Measurements from ENCODE around the gene GPR107. TPM values are rescaled to one million over a fixed set of nuclear protein-coding genes. Genes with fewer than 3 reads are reported as not detected.

Gene GPR107
- total RNA-seq, 4 donors from 2014 or later = 28.1 to 34.5 (median 32.9) TPM

GRCh38 chr9:130042406-130042884, 11.3 kb upstream of the GPR107 start:
- no peak for TF ChIP-seq POLR2A (IDR thresholded peaks at IDR 0.05)
- TF ChIP-seq, protein P1, sequence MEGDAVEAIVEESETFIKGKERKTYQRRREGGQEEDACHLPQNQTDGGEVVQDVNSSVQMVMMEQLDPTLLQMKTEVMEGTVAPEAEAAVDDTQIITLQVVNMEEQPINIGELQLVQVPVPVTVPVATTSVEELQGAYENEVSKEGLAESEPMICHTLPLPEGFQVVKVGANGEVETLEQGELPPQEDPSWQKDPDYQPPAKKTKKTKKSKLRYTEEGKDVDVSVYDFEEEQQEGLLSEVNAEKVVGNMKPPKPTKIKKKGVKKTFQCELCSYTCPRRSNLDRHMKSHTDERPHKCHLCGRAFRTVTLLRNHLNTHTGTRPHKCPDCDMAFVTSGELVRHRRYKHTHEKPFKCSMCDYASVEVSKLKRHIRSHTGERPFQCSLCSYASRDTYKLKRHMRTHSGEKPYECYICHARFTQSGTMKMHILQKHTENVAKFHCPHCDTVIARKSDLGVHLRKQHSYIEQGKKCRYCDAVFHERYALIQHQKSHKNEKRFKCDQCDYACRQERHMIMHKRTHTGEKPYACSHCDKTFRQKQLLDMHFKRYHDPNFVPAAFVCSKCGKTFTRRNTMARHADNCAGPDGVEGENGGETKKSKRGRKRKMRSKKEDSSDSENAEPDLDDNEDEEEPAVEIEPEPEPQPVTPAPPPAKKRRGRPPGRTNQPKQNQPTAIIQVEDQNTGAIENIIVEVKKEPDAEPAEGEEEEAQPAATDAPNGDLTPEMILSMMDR (IDR thresholded peaks at IDR 0.05) = no peak
- intact Hi-C loops (cut with DNase I; ENCODE audit: low total_unique reads) = no loop called here
- 1% methylated on average over 38 to 40 of the region's 68 CpGs for WGBS, 2 donors
- peak overlapping the region; percentile 73 for H3K4me3 ChIP-seq (ENCODE audit: low read depth, poor library complexity, severe bottlenecking)
- peak in 1 of 2 donors; percentile 87 for DNase-seq (ENCODE audit: low spot score in 2 of 2)

DNA sequence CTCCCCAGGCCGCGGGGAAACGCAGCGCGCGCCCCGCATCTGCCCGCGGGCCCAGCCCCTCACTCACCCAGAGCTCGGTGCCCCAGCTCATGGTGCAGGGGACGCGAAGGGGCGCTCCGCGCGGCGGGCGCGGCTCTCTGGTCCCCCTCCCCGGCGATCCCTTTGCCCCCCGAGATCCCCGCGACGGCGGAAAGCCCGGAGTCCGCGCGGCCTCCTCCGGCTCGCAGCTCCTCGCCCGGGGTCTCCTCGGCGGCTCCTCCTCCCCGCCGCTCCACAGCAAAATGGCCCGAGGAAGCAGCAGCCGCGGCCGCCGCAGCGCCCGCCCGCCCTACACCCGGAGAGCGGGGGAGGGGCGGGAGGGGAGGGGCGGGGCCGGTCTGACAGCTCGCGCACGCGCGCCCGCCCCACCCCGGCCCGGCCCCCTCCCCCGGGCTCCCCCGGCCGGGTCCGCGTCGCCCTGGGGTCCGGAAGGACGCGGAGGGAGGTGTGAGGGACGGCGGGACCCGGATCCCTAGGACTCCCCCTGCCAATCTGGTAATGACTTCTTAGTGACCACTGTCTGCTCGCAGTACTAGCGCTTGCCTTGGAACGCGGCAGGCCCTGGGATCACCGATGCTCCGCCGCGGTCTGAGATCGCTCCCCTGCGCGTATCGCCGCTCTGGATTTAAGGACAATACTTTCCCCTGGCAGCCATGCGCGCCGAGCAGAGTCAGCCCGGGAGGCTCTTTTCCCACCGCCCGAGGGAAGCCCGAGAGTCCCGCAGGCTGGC, 10.6 kb upstream of the GPR107 start, which contains the start of gene FNBP1:
TSS of gene FNBP1 (minus strand) at position 305 of the 769 bp plus-strand sequence. CDS start at position 91, 214 bp downstream.
- peak; percentile 67 to 95 for DNase-seq (ENCODE audit: low spot score in 2 of 2)
- WGBS, 2 donors = 1 to 2% methylated on average over 20 to 22 of the region's 92 CpGs
- peak within 1 kb of the TSS; percentile 73 for H3K4me3 ChIP-seq (ENCODE audit: low read depth, poor library complexity, severe bottlenecking)
- intact Hi-C loops (cut with DNase I; ENCODE audit: low total_unique reads) = no loop called here
- peak in 1 of 2 donors; percentile 80 for TF ChIP-seq POLR2A (IDR thresholded peaks at IDR 0.05)
- TF ChIP-seq, protein P1 (IDR thresholded peaks at IDR 0.05) = no peak

- TF ChIP-seq POLR2A (IDR thresholded peaks at IDR 0.05) = no peak
- TF ChIP-seq, protein P1 (IDR thresholded peaks at IDR 0.05) = no peak
Observed at GRCh38 chr9:130043654-130044623, 9.8 kb upstream of the GPR107 start.

GRCh38 chr9:130045725-130046450, 7.8 kb upstream of the GPR107 start:
- 78 to 79% methylated on average over 4 of the region's 4 CpGs for WGBS, 2 donors
- no peak overlapping the region for H3K4me3 ChIP-seq (ENCODE audit: low read depth, poor library complexity, severe bottlenecking)
- intact Hi-C loops (cut with DNase I; ENCODE audit: low total_unique reads) = no loop called here
- no peak for DNase-seq (ENCODE audit: low spot score in 2 of 2)
- no peak for TF ChIP-seq POLR2A (IDR thresholded peaks at IDR 0.05)
- TF ChIP-seq, protein P1 (IDR thresholded peaks at IDR 0.05) = no peak

More at GRCh38 chr9:130043654-130044623, 9.8 kb upstream of the GPR107 start:
- H3K4me3 ChIP-seq (ENCODE audit: low read depth, poor library complexity, severe bottlenecking) = peak overlapping the region; percentile 73
- 30 to 39% methylated on average over 26 to 33 of the region's 37 CpGs for WGBS, 2 donors
- peak in 1 of 2 donors; percentile 93 for DNase-seq (ENCODE audit: low spot score in 2 of 2)
- intact Hi-C loops (cut with DNase I; ENCODE audit: low total_unique reads) = no loop called here

Data from lower leg skin (tissue), 4 donors.